H1 (cell line): ENCODE results near the gene PHGDH. TPM values are rescaled to one million over a fixed set of nuclear protein-coding genes. Genes with fewer than 3 reads are reported as not detected.

Experiments
- FOSL1 ChIP-seq: IDR thresholded peaks from 2 replicates; pipeline ENCODE4 v1.6.1; 2011; ENCODE audit warnings: mild to moderate bottlenecking, low read depth, low read length, moderate library complexity; ENCODE audit not compliant: insufficient read depth
- MAFK ChIP-seq: IDR thresholded peaks from 2 replicates; pipeline ENCODE4 v1.6.1; 2012; ENCODE audit warnings: low read depth, mild to moderate bottlenecking, improper control_type of control experiment, low read length
- NANOG ChIP-seq: IDR thresholded peaks from 2 replicates; pipeline ENCODE4 v1.6.1; 2011; ENCODE audit warnings: low read length, low read depth, mild to moderate bottlenecking, inconsistent platforms; ENCODE audit not compliant: insufficient read depth, poor library complexity, severe bottlenecking
- RXRA ChIP-seq: IDR thresholded peaks from 2 replicates; pipeline ENCODE4 v1.6.1; 2011; ENCODE audit warnings: low read depth, mild to moderate bottlenecking, low read length, moderate library complexity; ENCODE audit not compliant: insufficient read depth
- SRF ChIP-seq: IDR thresholded peaks from 2 replicates; pipeline ENCODE4 v1.6.1; 2011; ENCODE audit warnings: mild to moderate bottlenecking, low read depth, low read length, moderate library complexity
- polyA plus RNA-seq, 7 experiments: library from polyadenylated mRNA; depleted of rRNA in 3 of 7; stranded (reverse) in 5 of 7; unstranded in 2 of 7; fragments of >200 nt in 5 of 7; fragments of 200-250 nt in 2 of 7; gene quantifications; 1 replicate in 5 of 7; 2 replicates in 1 of 7; 4 replicates in 1 of 7; pipeline versions ENCODE4 v1.2.1 to v1.2.3, GENCODE V29; 2011 to 2013; ENCODE audit warnings: missing spikeins in 2 of 7, mixed read lengths in 2 of 7
- total RNA-seq: library from RNA; stranded (reverse); fragmentation: NEBNext Ultra II Directional; extraction: Animal tissue kit (Norgen Biotek cat#: 25700); gene quantifications from 2 replicates; pipeline ENCODE4 v1.2.1, GENCODE V29; 2021

PHGDH gene
- total and polyA plus RNA-seq, 2 of the 8 experiments (the other 6 are each of a cell fraction or from before 2014, with no cell fraction given): 358 to 687 TPM

DNA sequence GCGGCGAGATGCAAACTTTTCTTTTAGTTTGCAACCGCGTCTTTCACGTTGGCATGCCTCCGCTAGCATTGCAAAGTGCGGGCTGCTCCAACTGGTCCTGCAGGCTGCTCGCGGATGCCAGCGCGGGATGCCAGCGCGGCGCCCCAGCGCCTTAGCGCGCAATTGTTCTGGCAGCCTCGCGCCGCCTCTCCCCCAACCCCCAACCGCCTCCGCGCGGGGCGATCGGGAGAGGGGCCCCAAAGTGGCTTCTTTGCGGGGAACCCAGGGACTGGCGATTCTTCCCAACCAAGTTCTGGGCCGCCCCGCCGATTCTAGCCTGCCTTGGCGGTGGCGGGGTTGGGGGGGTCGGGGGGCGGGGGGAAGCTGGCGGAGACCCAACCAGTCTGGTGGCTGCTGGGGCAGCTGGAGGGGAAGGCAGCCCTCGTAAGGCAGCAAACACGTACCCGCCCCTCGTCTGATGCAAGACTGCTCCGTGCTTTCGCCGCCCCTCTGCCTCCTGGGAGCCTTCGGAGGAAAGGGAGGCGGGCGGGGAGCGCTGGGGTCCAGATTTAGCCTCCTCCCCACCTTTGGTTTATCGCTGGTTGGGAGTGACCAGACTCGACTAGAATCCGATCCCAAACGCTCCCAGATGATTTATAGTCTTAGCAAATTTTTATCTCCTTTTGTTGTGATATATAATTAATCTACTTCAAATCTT lies 756 bp downstream of the PHGDH start (continued):
- TF ChIP-seq MAFK (no peak), RXRA (no peak), FOSL1 (no peak), NANOG (no peak), SRF (no peak)
